Measurements from ENCODE around the gene SYCE1.
"Not testable (repeated sequence)": the region's sequence is repeated elsewhere in the genome, so short reads cannot be mapped to it uniquely, and the experiment has no call there.

Gene SYCE1

DNA sequence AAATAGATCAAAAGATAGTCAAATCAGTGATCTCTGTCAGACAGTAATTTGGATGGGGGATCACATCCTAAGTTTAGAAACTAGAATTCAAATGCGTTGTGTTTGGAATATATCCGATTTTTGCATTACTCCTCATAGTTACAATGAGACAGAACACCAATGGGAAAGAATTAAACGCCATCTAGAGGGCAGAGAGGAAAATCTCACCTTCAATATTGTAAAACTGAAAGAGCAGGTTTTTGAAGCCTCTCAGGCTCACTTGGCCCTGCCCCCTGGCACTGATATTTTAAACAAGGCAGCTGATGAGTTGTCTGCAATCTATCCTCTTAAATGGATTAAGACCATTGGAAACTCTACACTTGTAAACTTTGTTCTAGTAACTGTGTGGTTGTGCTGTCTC, 43.5 kb upstream of the SYCE1 start:
- Histone ChIP-seq H3K27me3 (ENCODE audit: insufficient read depth, poor library complexity, severe bottlenecking) (peaks cover 36% of the 10 kb centered on the region), H3K4me3 (ENCODE audit: severe bottlenecking) (no peak overlapping the region), H3K4me1 (ENCODE audit: insufficient read depth, poor library complexity, severe bottlenecking) (no peaks in the 10 kb centered on the region), H3K36me3 (ENCODE audit: low read depth) (no peaks in the 10 kb centered on the region), H3K9me3 (ENCODE audit: severe bottlenecking) (no peaks in the 10 kb centered on the region), H3K27ac (ENCODE audit: poor library complexity, severe bottlenecking) (no peak overlapping the region)
- TF ChIP-seq, protein P1, sequence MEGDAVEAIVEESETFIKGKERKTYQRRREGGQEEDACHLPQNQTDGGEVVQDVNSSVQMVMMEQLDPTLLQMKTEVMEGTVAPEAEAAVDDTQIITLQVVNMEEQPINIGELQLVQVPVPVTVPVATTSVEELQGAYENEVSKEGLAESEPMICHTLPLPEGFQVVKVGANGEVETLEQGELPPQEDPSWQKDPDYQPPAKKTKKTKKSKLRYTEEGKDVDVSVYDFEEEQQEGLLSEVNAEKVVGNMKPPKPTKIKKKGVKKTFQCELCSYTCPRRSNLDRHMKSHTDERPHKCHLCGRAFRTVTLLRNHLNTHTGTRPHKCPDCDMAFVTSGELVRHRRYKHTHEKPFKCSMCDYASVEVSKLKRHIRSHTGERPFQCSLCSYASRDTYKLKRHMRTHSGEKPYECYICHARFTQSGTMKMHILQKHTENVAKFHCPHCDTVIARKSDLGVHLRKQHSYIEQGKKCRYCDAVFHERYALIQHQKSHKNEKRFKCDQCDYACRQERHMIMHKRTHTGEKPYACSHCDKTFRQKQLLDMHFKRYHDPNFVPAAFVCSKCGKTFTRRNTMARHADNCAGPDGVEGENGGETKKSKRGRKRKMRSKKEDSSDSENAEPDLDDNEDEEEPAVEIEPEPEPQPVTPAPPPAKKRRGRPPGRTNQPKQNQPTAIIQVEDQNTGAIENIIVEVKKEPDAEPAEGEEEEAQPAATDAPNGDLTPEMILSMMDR (IDR thresholded peaks at IDR 0.05; ENCODE audit: poor library complexity, severe bottlenecking), result peak; percentile 30
- ATAC-seq (ENCODE audit: low read depth) (no peak), DNase-seq (ENCODE audit: low spot score) (no peak)

DNA sequence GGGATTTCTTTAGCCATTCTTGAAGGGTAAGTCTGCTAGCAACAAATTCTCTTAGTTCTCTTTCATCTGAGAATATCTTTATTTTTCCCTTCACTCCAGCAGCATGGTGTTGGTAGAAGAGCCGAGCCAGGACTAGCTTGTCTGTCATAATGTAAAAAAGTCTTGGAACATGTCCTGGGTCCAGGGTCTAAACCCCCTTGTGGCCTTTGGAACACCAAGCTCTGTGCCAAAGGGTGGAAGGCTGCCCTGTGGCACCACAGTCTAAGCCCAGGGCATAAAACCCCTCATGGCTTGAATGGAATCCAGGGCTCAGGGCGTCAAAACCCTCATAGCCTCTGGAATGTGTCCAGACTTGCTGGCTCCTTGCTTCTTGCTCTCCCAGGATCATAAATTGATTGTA, 38.1 kb upstream of the SYCE1 start:
- DNase-seq (ENCODE audit: low spot score); H3K9me3 ChIP-seq (ENCODE audit: severe bottlenecking); H3K27ac ChIP-seq (ENCODE audit: poor library complexity, severe bottlenecking); H3K4me1 ChIP-seq (ENCODE audit: insufficient read depth, poor library complexity, severe bottlenecking); H3K4me3 ChIP-seq (ENCODE audit: severe bottlenecking); ATAC-seq (ENCODE audit: low read depth); H3K36me3 ChIP-seq (ENCODE audit: low read depth): not testable (repeated sequence)
- H3K27me3 ChIP-seq (ENCODE audit: insufficient read depth, poor library complexity, severe bottlenecking), result peaks cover 36% of the 10 kb centered on the region

DNA sequence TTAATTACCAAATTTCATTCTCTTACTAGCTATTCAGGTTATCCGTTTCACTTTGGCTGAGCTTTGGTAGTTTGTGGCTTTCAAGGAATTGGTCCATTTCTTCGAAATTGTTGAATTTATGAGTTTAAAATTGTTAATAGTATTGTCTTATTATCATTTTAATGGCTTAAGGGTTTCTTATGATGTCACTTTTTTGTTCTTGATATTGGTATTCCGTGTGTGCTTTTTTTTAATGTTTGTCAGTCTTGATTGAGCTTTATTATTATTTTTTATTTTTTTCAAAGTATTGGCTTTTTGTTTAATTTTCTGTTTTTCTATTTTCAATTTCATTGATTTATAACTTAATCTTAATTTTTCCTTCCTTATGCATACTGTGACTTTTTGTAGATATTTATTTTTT, 35.3 kb upstream of the SYCE1 start:
- H3K4me1 ChIP-seq (ENCODE audit: insufficient read depth, poor library complexity, severe bottlenecking), result no peaks in the 10 kb centered on the region
- DNase-seq (ENCODE audit: low spot score), result no peak
- H3K4me3 ChIP-seq (ENCODE audit: severe bottlenecking), result no peak overlapping the region
- ATAC-seq (ENCODE audit: low read depth), result no peak
- H3K27me3 ChIP-seq (ENCODE audit: insufficient read depth, poor library complexity, severe bottlenecking), result peaks cover 32% of the 10 kb centered on the region
- H3K36me3 ChIP-seq (ENCODE audit: low read depth), result no peaks in the 10 kb centered on the region
- no peaks in the 10 kb centered on the region for H3K9me3 ChIP-seq (ENCODE audit: severe bottlenecking)
- TF ChIP-seq, protein P1 (IDR thresholded peaks at IDR 0.05; ENCODE audit: poor library complexity, severe bottlenecking), result no peak
- H3K27ac ChIP-seq (ENCODE audit: poor library complexity, severe bottlenecking), result no peak overlapping the region

DNA sequence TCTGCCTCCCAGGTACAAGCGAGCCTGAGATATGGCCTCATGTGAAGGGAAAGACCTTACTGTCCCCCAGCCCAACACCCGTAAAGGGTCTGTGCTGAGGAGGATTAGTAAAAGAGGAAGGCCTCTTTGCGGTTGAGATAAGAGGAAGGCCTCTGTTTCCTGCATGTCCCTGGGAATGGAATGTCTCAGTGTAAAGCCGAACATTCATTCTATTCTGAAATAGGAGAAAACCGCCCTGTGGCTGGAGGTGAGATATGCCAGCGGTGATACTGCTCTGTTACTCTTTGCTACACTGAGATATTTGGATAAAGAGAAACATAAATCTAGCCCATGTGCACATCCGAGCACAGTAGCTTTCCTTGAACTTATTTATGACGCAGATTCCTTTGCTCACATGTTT, 34.5 kb upstream of the SYCE1 start:
- DNase-seq (ENCODE audit: low spot score); H3K27ac ChIP-seq (ENCODE audit: poor library complexity, severe bottlenecking); H3K4me1 ChIP-seq (ENCODE audit: insufficient read depth, poor library complexity, severe bottlenecking); H3K36me3 ChIP-seq (ENCODE audit: low read depth); H3K9me3 ChIP-seq (ENCODE audit: severe bottlenecking); ATAC-seq (ENCODE audit: low read depth); H3K4me3 ChIP-seq (ENCODE audit: severe bottlenecking): not testable (repeated sequence)
- H3K27me3 ChIP-seq (ENCODE audit: insufficient read depth, poor library complexity, severe bottlenecking), result peaks cover 28% of the 10 kb centered on the region

DNA sequence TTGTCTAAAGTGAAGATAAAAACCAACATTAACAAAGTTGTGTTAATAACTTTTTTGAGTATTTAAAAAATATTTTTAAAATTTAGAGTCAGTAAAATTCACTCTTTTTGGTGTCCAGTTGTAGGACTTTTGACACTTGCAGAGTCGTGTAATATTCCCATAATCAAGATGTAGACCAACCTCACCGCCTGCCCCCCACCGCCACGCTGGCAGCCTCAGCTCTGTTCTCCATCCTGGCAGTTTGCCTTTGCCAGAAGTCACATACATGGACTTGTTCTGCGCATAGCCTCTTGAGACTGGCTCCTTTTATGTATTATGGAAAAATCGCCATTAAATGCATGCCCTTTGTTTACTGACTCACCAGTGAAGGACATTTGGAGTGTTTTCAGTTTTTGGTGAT, 27.3 kb upstream of the SYCE1 start:
- DNase-seq (ENCODE audit: low spot score) (no peak), ATAC-seq (ENCODE audit: low read depth) (no peak)
- no peaks in the 10 kb centered on the region for H3K36me3 ChIP-seq (ENCODE audit: low read depth)
- H3K4me3 ChIP-seq (ENCODE audit: severe bottlenecking), result no peak overlapping the region
- no peak overlapping the region for H3K27ac ChIP-seq (ENCODE audit: poor library complexity, severe bottlenecking)
- TF ChIP-seq, protein P1 (IDR thresholded peaks at IDR 0.05; ENCODE audit: poor library complexity, severe bottlenecking), result no peak
- no peaks in the 10 kb centered on the region for H3K4me1 ChIP-seq (ENCODE audit: insufficient read depth, poor library complexity, severe bottlenecking)
- H3K9me3 ChIP-seq (ENCODE audit: severe bottlenecking), result no peaks in the 10 kb centered on the region
- peaks cover 58% of the 10 kb centered on the region for H3K27me3 ChIP-seq (ENCODE audit: insufficient read depth, poor library complexity, severe bottlenecking)

DNA sequence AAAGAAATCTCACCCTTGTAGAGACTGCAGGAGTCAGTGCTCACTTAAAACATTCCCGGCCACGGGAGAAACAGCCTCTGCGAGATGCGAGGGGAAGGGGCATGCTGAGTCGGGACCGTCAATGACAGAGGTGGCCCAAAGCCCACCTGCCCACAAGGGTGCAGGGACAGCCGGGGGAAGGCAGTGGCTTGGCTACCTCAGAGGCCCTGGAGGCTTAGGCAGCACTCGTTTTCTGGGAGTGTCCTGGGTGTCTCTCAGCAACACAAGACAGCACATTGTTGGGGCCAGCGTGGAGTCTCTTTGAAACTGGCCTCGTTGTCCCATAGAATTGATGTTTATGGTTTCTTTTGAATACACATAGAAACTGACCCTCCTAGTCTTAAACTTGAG, 25.6 kb upstream of the SYCE1 start:
- TF ChIP-seq, protein P1 (IDR thresholded peaks at IDR 0.05; ENCODE audit: poor library complexity, severe bottlenecking), result no peak
- DNase-seq (ENCODE audit: low spot score) (no peak), ATAC-seq (ENCODE audit: low read depth) (no peak)
- Histone ChIP-seq H3K4me3 (ENCODE audit: severe bottlenecking) (no peak overlapping the region), H3K4me1 (ENCODE audit: insufficient read depth, poor library complexity, severe bottlenecking) (no peaks in the 10 kb centered on the region), H3K27ac (ENCODE audit: poor library complexity, severe bottlenecking) (no peak overlapping the region), H3K9me3 (ENCODE audit: severe bottlenecking) (no peaks in the 10 kb centered on the region), H3K27me3 (ENCODE audit: insufficient read depth, poor library complexity, severe bottlenecking) (peaks cover 48% of the 10 kb centered on the region), H3K36me3 (ENCODE audit: low read depth) (no peaks in the 10 kb centered on the region)

All from RWPE2 (cell line).